ENCODE data around the gene CBX4. TPM values are rescaled to one million over a fixed set of nuclear protein-coding genes. Genes with fewer than 3 reads are reported as not detected.

Gene CBX4
- total RNA-seq, 1 donor from 2014 or later: 16.9 TPM

- TF ChIP-seq EZH2 (IDR thresholded peaks at IDR 0.05; ENCODE audit: insufficient read depth, low read length): peak; percentile 86
- TF ChIP-seq CTCF (IDR thresholded peaks at IDR 0.05; ENCODE audit: insufficient read depth, low read depth, low read length): no peak
- Mint-ChIP-seq H3K9me3 (ENCODE audit: unreplicated experiment) (peaks cover 29% of the 10 kb centered on the region), H3K36me3 (ENCODE audit: low read depth, unreplicated experiment) (no peaks in the 10 kb centered on the region), H3K4me3 (ENCODE audit: unreplicated experiment) (no peak overlapping the region), H3K27me3 (ENCODE audit: low read depth, unreplicated experiment) (peaks cover 71% of the 10 kb centered on the region), H3K4me1 (ENCODE audit: low read depth, unreplicated experiment) (no peaks in the 10 kb centered on the region), H3K27ac (ENCODE audit: unreplicated experiment) (no peak overlapping the region)
- no peak overlapping the region for H3K4me3 ChIP-seq (ENCODE audit: insufficient read depth, low read depth, low read length)
- no peaks in the 10 kb centered on the region for H3K36me3 ChIP-seq (ENCODE audit: insufficient read depth, low read length)
- no peak overlapping the region for H2AFZ ChIP-seq (ENCODE audit: low read depth, low read length)
- H4K20me1 ChIP-seq (ENCODE audit: insufficient read depth, low read length): peaks cover 12% of the 10 kb centered on the region
- no peaks in the 10 kb centered on the region for H3K79me2 ChIP-seq (ENCODE audit: insufficient read depth, low read length)
- H3K4me1 ChIP-seq (ENCODE audit: insufficient read depth, low read length): peaks cover 26% of the 10 kb centered on the region
- DNase-seq (ENCODE audit: low read depth) (no peak), FAIRE-seq (no peak)
- peak overlapping the region; percentile 23 for H3K4me2 ChIP-seq (ENCODE audit: low read length)
- H3K27ac ChIP-seq (ENCODE audit: low read depth, low read length): no peak overlapping the region
- peaks cover 14% of the 10 kb centered on the region for H3K9me3 ChIP-seq (ENCODE audit: insufficient read depth, low read depth, low read length)
- peaks cover 97% of the 10 kb centered on the region for H3K27me3 ChIP-seq (ENCODE audit: insufficient read depth, low read length)
- H3K9ac ChIP-seq (ENCODE audit: low read length): no peak overlapping the region
Observed at GRCh38 chr17:79802736-79803420, 36.4 kb downstream of the CBX4 start.

- H3K4me1 ChIP-seq (ENCODE audit: insufficient read depth, low read length): peaks cover 28% of the 10 kb centered on the region
- Mint-ChIP-seq H3K4me1 (ENCODE audit: low read depth, unreplicated experiment) (no peaks in the 10 kb centered on the region), H3K4me3 (ENCODE audit: unreplicated experiment) (no peak overlapping the region), H3K27ac (ENCODE audit: unreplicated experiment) (peak overlapping the region; percentile 72), H3K36me3 (ENCODE audit: low read depth, unreplicated experiment) (no peaks in the 10 kb centered on the region), H3K27me3 (ENCODE audit: low read depth, unreplicated experiment) (peaks cover 65% of the 10 kb centered on the region), H3K9me3 (ENCODE audit: unreplicated experiment) (peaks cover 27% of the 10 kb centered on the region)
- no peak overlapping the region for H3K27ac ChIP-seq (ENCODE audit: low read depth, low read length)
- no peaks in the 10 kb centered on the region for H3K36me3 ChIP-seq (ENCODE audit: insufficient read depth, low read length)
- H3K4me3 ChIP-seq (ENCODE audit: insufficient read depth, low read depth, low read length): no peak overlapping the region
- TF ChIP-seq EZH2 (IDR thresholded peaks at IDR 0.05; ENCODE audit: insufficient read depth, low read length): no peak
- TF ChIP-seq CTCF (IDR thresholded peaks at IDR 0.05; ENCODE audit: insufficient read depth, low read depth, low read length): no peak
- peaks cover 14% of the 10 kb centered on the region for H3K9me3 ChIP-seq (ENCODE audit: insufficient read depth, low read depth, low read length)
- no peak overlapping the region for H3K9ac ChIP-seq (ENCODE audit: low read length)
- peaks cover 12% of the 10 kb centered on the region for H4K20me1 ChIP-seq (ENCODE audit: insufficient read depth, low read length)
- H2AFZ ChIP-seq (ENCODE audit: low read depth, low read length): no peak overlapping the region
- DNase-seq (ENCODE audit: low read depth) (no peak), FAIRE-seq (no peak)
- peaks cover 92% of the 10 kb centered on the region for H3K27me3 ChIP-seq (ENCODE audit: insufficient read depth, low read length)
- H3K79me2 ChIP-seq (ENCODE audit: insufficient read depth, low read length): no peaks in the 10 kb centered on the region
- peak overlapping the region; percentile 23 for H3K4me2 ChIP-seq (ENCODE audit: low read length)
Observed at GRCh38 chr17:79802039-79802735, 37.1 kb downstream of the CBX4 start.
